GM19328 (cell line): Measurements from ENCODE around the gene GALNT9.
"Not testable (repeated sequence)": the region's sequence is repeated elsewhere in the genome, so short reads cannot be mapped to it uniquely, and the experiment has no call there.

Experiments
- ATAC-seq: cut with Tn5 transposase; IDR thresholded peaks from one replicate; pipeline ENCODE4 v1.9.1; 2021; ENCODE audit warnings: mild to moderate bottlenecking, moderate library complexity; ENCODE audit not compliant: unreplicated experiment

Gene GALNT9

DNA sequence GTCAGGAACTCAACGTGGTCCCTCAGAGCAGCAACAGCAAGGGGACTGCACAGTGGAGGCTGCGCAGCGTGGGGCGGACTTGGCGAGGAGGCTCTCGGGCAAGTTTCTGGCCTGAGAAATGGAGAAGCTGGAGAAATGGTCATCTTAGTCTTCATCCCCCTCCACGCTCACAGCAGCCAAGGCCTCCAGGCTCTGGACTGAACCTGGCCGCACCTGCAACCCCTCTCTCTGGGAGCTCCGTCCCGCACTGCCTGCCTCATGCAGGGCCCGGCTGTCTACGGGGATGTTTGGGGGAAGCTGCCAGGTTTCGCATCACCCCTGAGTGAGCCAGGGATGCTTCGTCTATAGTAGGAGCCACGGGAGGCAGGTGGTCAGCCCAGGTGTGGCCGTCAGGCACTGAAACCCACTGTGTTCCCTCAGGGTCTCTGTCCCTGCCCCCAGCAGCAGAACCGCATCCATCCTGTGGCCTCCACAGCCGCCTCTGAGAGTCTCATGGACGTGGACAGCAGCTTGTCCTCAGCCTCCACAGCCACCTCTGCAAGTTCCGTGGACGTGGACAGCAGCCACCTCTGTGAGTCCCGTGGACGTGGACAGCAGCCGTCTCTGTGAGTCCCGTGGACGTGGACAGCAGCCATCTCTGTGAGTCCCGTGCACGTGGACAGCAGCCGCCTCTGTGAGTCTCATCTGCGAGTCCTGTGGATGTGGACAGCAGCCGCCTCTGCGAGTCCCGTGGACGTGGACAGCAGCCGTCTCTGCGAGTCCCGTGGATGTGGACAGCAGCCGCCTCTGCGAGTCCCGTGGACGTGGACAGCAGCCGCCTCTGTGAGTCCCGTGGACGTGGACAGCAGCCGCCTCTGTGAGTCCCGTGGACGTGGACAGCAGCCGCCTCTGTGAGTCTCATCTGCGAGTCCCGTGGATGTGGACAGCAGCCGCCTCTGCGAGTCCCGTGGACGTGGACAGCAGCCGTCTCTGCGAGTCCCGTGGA is 29.1 kb upstream of the GALNT9 start:
- ATAC-seq: not testable (repeated sequence)

- no peak for ATAC-seq
Observed at GRCh38 chr12:132357623-132358186, 28.3 kb upstream of the GALNT9 start.

- ATAC-seq: no peak
Observed at GRCh38 chr12:132356691-132357622, 27.6 kb upstream of the GALNT9 start.

DNA sequence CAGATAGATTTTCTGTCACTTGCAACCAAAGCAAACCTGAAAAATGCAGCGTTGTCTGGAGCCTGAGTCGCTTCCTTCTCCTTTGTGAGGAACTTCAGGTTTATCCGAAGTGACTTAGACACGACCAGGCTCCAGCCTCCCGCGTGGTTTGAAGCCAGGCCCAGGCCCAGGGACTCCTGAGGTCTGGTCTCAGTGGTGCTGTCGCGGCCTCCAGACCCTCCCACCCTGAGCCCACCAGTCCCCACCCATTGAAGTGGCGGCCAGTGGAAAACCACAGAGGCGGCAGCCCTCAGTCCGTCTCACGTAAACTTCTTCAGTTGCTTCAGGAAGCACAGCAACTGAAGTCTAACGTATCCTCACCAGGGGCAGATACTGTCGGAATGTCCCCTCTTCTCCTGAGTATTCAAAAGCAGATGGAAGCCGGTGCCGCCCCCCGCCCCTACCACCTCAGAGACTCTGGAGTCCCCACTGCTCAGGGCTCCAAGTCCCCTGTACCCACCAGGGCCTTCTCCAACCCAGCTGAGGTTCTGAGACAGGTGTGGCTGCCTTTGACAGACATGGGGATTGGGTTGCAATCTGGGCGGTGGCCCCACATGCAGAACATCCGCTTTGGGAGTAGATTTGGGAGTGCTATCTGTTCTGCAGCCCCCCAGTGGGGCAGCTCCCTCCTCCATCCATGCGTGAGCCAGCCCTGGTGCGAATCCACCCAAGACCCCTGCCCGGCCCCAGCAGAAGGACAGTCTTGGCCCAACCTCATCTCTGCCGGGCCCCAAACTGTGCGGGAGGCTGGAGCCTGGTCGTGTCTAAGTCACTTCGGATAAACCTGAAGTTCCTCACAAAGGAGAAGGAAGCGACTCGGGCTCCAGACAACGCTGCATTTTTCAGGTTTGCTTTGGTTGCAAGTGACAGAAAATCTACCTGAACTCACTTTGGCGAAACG is 26.6 kb upstream of the GALNT9 start:
- no peak for ATAC-seq

- ATAC-seq: no peak
Observed at GRCh38 chr12:132354982-132355680, 25.7 kb upstream of the GALNT9 start.

DNA sequence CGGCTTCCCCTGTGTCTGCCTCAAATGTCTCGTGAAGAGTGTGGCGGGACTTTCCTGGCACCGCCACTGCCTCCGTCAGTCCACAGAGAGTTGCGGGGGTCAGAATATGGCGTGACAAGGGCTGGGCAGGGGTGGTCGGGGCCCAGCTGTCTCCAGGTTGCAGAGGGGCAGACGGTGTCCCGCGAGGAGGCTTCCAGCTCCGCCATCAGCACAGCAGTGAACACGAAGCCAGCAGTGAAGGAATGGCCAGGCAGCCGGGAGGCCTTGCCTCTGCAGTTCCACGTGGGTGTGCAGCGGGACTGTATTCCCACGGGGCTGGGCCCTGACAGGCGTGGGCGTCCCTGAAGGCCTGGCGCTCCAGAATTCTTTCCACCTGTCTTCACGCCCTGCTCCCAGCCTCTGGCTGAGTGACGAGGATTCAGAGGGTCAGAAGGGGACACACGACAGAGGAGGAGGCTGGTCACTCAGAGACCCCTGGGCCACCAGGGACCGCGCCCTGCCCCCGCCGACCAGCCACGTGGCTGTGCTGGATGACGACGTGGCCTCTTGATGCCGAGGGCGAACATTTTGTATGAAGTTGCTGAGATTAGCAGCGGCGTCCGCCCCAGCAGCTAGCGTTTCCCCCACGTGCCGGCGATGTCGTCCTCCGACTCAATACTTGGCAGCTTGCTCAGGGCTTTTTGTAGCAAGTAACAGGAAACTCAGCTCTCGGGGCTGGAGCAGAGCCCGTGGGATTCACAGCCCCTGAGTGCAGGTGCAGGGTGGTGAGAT is 25.0 kb upstream of the GALNT9 start:
- ATAC-seq: no peak

- ATAC-seq: no peak
Observed at GRCh38 chr12:132353811-132354210, 24.4 kb upstream of the GALNT9 start.

- ATAC-seq: no peak
Observed at GRCh38 chr12:132352896-132353800, 23.8 kb upstream of the GALNT9 start.

DNA sequence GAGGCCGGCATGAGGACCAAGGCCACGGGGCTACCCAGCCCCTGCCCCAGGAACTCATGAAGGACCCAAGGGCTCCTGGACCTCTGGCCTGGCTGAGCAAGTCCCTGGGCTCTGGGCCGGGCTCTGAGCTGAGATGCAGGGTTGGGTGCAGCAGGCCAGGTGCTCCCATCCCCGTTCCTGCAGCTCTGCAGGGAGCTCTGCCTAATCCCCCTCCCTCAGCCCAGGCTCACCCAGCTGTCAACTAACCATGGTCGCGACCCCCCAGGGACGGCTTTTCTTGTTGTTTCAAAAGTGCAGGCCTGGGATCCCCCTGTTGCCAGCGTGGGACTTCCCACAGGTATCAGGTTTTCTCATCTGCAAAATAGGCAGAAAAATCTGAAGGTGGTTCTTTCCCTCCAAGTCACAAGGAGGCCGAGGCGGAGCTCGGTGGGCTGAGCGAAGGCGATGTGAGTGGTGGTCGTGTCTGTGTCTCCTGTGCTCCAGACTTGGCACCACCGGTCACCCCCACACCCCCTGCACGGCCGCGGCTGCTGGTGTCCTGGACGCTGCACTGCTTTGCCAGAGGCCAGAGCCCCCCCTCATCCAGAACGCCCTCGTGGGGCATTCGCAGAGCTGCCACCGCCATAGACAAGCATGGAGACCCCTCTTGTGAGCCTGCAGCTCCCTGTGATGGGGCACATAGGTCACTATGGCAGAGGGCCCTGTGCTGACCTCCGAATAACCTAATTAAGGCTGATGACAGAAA is 22.5 kb upstream of the GALNT9 start:
- ATAC-seq: no peak

DNA sequence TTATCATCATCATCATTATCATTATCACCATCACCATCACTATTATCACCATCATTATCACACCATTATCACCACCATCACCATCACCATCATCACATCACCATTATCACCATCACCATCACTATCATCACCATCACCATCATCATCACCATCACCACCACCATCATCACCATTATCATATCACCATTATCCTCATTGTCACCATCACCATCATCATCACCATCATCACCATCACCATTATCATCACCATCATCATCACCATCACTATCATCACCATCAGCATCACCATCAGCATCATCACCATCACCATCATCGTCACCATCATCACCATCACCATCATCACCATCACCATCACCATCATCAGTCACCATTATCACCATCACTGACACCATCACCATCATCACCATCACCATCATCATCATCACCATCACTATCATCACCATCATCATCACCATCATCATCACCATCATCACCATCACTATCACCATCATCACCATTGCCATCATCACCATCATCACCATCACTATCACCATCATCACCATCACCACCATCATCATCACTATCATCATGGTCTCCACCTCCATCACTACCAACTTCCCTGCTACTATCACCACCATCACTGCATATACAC is 20.2 kb upstream of the GALNT9 start:
- ATAC-seq: no peak

DNA sequence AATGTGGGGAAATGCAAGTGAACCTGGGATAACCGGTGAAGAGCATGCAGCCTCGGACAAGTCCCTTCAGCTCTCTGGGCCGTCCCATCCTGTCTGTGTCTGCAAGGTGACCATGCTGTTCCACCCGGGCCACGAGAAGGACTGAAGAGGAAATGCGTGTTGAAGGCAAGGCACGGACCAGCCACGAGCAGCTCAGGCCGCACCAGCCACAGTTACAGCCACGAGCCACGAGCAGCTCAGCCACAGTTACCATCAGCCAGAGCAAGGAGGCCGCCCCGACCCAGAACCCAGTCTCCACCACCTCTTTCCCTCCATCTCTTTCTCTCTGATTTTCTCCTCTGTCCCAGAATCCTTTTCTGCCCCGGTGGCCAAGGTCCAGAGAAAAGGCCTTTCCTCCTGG is 18.8 kb upstream of the GALNT9 start:
- no peak for ATAC-seq

GRCh38 chr12:132347176-132347855 is 17.9 kb upstream of the GALNT9 start:
- ATAC-seq: no peak

DNA sequence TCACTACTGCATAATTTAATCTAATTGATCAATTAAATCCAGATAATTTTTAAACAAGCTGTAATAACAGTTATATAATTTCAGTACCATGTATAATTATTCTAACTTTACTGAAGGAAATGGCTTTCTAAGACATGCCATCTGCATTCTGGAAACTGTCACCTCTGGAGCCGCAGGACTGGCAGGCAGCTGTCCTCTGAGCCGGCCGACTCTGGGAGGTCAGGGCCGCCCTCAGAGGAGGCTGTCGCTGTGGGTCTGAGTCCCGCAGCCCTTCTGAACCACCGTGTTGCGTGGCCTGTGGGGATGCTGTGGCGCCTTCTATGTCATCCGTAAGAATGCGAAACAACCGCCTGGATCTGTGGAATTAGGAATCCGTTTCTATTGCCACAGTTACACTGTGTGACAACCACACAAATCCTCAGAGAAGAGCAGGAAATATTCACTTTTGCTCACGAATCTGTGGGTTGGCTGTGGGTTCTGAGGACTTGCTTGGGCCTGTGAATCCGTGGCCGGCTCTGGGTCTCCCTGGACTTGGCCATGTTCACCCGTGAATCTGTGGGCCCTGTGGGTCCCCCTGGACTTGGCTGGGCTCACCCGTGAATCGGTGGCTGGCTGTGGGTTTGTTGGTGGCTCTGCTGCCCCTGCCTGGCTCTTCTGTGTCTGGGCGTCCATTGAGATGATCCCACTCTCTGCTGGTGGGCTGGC is 17.2 kb upstream of the GALNT9 start:
- no peak for ATAC-seq

DNA sequence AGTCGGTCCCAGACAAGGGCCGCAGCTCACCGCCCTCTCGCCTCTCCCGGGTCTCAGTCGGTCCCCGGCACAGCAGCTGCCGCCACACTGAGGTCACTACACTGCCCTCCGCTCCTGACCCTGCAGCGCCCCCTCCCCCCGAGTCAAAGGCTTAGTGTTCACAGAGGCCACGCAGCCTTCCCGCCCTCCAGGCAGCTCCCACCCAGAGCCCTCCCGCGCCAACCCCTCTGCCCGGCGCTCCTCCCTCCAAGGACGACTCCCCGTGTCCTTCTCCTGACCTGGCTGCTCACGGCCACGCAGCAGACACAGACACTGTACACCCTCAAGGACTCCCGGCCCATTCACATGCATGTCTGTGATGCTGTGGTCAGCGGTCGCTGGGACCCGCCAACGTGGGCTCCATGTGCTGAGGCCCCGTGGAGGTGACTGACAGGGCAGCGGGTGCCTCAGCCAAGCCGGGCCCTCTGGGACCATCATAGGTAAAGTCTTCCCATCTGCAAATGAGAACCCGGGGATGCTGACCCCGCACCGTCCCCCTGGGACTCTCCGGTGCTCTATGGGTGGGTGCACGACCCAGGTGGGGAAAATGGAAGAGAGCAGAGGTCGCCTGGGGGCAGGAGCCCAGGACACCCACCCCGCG is 16.3 kb upstream of the GALNT9 start:
- ATAC-seq: no peak

DNA sequence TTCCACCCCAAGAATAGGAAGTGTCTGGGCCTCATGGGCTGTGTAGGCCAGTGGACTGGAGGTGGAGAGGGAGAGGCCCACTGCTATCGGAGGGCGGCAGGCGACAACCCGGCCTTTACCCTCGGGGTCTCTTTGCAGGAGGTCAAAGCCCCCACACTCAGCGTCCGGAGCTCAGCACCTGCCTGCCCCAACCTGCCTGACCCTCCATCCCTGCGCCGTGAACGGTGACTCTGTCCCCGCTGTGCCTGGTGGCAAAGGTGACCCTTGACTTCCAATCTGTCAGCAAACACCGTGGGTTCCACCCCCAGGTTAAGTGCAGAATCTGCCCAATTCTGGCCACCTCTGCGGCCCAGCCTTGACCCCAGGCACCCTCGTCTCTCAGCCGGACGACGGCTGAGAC is 15.7 kb upstream of the GALNT9 start:
- ATAC-seq: no peak
